Gastrocnemius medialis (tissue), 4 donors: Measurements from ENCODE around the gene SCARB2. TPM values are rescaled to one million over a fixed set of nuclear protein-coding genes. Genes with fewer than 3 reads are reported as not detected.

ENCODE experiments used
- ATAC-seq, 2 donors: fragments of 150-250 bp; one replicate each; pipeline ENCODE4 v1.9.1; 2016
- DNase-seq, 2 donors: peaks; one replicate each; pipeline ENCODE4 v3.0.0-alpha.2; 2019
- H3K27ac ChIP-seq, 4 donors: fragments of 200-600 bp; sonication (generic); 1 replicate in 1 of 4; 2 replicates in 3 of 4; pipeline ENCODE4 v1.5.1; 2016 to 2018; ENCODE audit warnings: mild to moderate bottlenecking in 2 of 4, moderate library complexity in 1 of 4
- H3K27me3 ChIP-seq, 3 donors: fragments of 200-600 bp; sonication (generic) in 2 of 3; 1 replicate in 1 of 3; 2 replicates in 2 of 3; pipeline versions ENCODE4 v1.5.1 to v1.6.0; 2016 to 2019; ENCODE audit warnings: mild to moderate bottlenecking in 1 of 3, moderate library complexity in 1 of 3
- H3K36me3 ChIP-seq, 2 donors: fragments of 200-600 bp; sonication (generic) in 1 of 2; one replicate each; pipeline ENCODE4 v1.5.1; 2017 to 2018
- H3K4me1 ChIP-seq, 2 donors: fragments of 200-600 bp; sonication (generic) in 1 of 2; one replicate each; pipeline ENCODE4 v1.5.1; 2016 to 2017; ENCODE audit warnings: mild to moderate bottlenecking in 2 of 2
- H3K4me3 ChIP-seq, 4 donors: fragments of 200-600 bp; sonication (generic) in 3 of 4; 1 replicate in 1 of 4; 2 replicates in 3 of 4; pipeline ENCODE4 v1.5.1; 2016 to 2019; ENCODE audit warnings: mild to moderate bottlenecking in 2 of 4
- H3K9me3 ChIP-seq, 3 donors: fragments of 200-600 bp; sonication (generic) in 2 of 3; 1 replicate in 1 of 3; 2 replicates in 2 of 3; pipeline ENCODE4 v1.5.1; 2016 to 2019
- CTCF ChIP-seq, 5 experiments: fragments of 450-650 bp in 3 of 5; fragments of 200-600 bp in 2 of 5; sonication (generic) in 2 of 5; IDR thresholded peaks in 4 of 5; conservative IDR thresholded peaks in 1 of 5; 1 replicate in 4 of 5; 2 replicates in 1 of 5; pipeline ENCODE4 v1.5.1; 2016 to 2019; ENCODE audit warnings: antibody characterized with exemption in 5 of 5, mild to moderate bottlenecking in 3 of 5, moderate library complexity in 3 of 5
- POLR2A ChIP-seq, 2 donors: fragments of 450-650 bp; IDR thresholded peaks; one replicate each; pipeline ENCODE4 v1.6.1; 2017; ENCODE audit warnings: antibody characterized with exemption in 2 of 2, mild to moderate bottlenecking in 2 of 2, moderate library complexity in 2 of 2
- in situ Hi-C, 4 donors: fragments of 200-750 bp; cut with MboI; loops; one replicate each; pipeline versions ENCODE4 v1.15.0 to v1.8.0; 2017; ENCODE audit warnings: low sequenced_read_pairs in 4 of 4
- intact Hi-C: fragments of 100-400 bp; cut with DNase I; formaldehyde crosslinking; loops from one replicate; pipeline ENCODE4 v1.15.1; 2023; ENCODE audit warnings: low total_unique reads
- total RNA-seq, 4 donors: library from RNA; depleted of rRNA; stranded (reverse); fragments of >200 nt; gene quantifications; one replicate each; pipeline versions ENCODE4 v1.1.0 to v1.2.3, GENCODE V29; 2016

The SCARB2 gene
- total RNA-seq, 4 donors from 2014 or later, result 91.3 to 292 (median 186) TPM

- H3K36me3 ChIP-seq, result peaks cover 0 to 36% of the 10 kb centered on the region in 2 donors
- H3K4me3 ChIP-seq, result no peak overlapping the region
- TF ChIP-seq CTCF (IDR thresholded peaks at IDR 0.05 in 4 of 5, conservative IDR thresholded peaks at IDR 0.05 in 1 of 5) (no peak), POLR2A (IDR thresholded peaks at IDR 0.05) (no peak)
- peaks cover 72 to 87% of the 10 kb centered on the region in 2 donors for H3K4me1 ChIP-seq
- intact Hi-C loops (loop anchor here (5.0 to 10.0 kb wide), 4 partner anchors 112 to 749 kb away; partner anchors contain the start of genes G3BP2, SEPTIN11 and STBD1), in situ Hi-C loops (loop anchor here (10.0 to 25.0 kb wide), 3 partner anchors 99 to 767 kb away; partner anchors contain the start of gene STBD1 (in 3 of the 4))
- H3K27me3 ChIP-seq, result no peaks in the 10 kb centered on the region
- ATAC-seq (no peak), DNase-seq (no peak)
- peak overlapping the region; percentile 90 to 97 (median 96) for H3K27ac ChIP-seq
- no peaks in the 10 kb centered on the region for H3K9me3 ChIP-seq
Observed at GRCh38 chr4:76195326-76195725, 18.3 kb downstream of the SCARB2 start.

GRCh38 chr4:76194325-76194724 lies 19.3 kb downstream of the SCARB2 start:
- peak; percentile 71 to 74 for ATAC-seq
- intact Hi-C loops, result loop anchor here (10.0 kb wide), 2 partner anchors 520 to 750 kb away; partner anchors contain the start of genes G3BP2 and SEPTIN11
- Histone ChIP-seq H3K27me3 (no peaks in the 10 kb centered on the region), H3K4me3 (peak overlapping the region in 1 of 4 donors; percentile 20), H3K27ac (peak overlapping the region; percentile 90 to 97 (median 96)), H3K36me3 (peaks cover 0 to 36% of the 10 kb centered on the region in 2 donors), H3K9me3 (no peaks in the 10 kb centered on the region), H3K4me1 (peaks cover 62 to 85% of the 10 kb centered on the region in 2 donors)
- peak in 1 of 2 donors; percentile 38 for DNase-seq
- no peak for TF ChIP-seq CTCF (IDR thresholded peaks at IDR 0.05 in 4 of 5, conservative IDR thresholded peaks at IDR 0.05 in 1 of 5)
- no peak for TF ChIP-seq POLR2A (IDR thresholded peaks at IDR 0.05)
- in situ Hi-C loops, result loop anchor here (10.0 to 25.0 kb wide), 3 partner anchors 100 to 768 kb away; partner anchors contain the start of gene STBD1 (in 3 of the 4)

GRCh38 chr4:76192236-76192635 lies 21.4 kb downstream of the SCARB2 start:
- DNase-seq (no peak), ATAC-seq (no peak)
- Histone ChIP-seq H3K27ac (peak overlapping the region; percentile 90 to 97 (median 96)), H3K4me3 (no peak overlapping the region), H3K4me1 (peaks cover 46 to 85% of the 10 kb centered on the region in 2 donors), H3K9me3 (no peaks in the 10 kb centered on the region), H3K36me3 (peaks cover 0 to 46% of the 10 kb centered on the region in 2 donors), H3K27me3 (no peaks in the 10 kb centered on the region)
- in situ Hi-C loops (loop anchor here (10.0 to 25.0 kb wide), 3 partner anchors 103 to 770 kb away; partner anchors contain the start of gene STBD1 (in 3 of the 4)), intact Hi-C loops (loop anchor here (10.0 kb wide), 2 partner anchors 517 to 753 kb away; partner anchors contain the start of genes G3BP2 and SEPTIN11)
- TF ChIP-seq CTCF (IDR thresholded peaks at IDR 0.05 in 4 of 5, conservative IDR thresholded peaks at IDR 0.05 in 1 of 5) (no peak), POLR2A (IDR thresholded peaks at IDR 0.05) (no peak)

GRCh38 chr4:76188557-76188956 lies 25.1 kb downstream of the SCARB2 start:
- in situ Hi-C loops (loop anchor here (10.0 to 25.0 kb wide), 4 partner anchors 56 to 774 kb away; partner anchors contain the start of gene STBD1 (in 3 of the 4)), intact Hi-C loops (no loop called here)
- no peaks in the 10 kb centered on the region for H3K9me3 ChIP-seq
- ATAC-seq, result no peak
- peaks cover 0 to 35% of the 10 kb centered on the region in 2 donors for H3K36me3 ChIP-seq
- no peak for DNase-seq
- H3K4me3 ChIP-seq, result no peak overlapping the region
- H3K27me3 ChIP-seq, result no peaks in the 10 kb centered on the region
- TF ChIP-seq CTCF (IDR thresholded peaks at IDR 0.05 in 4 of 5, conservative IDR thresholded peaks at IDR 0.05 in 1 of 5) (no peak), POLR2A (IDR thresholded peaks at IDR 0.05) (no peak)
- peaks cover 34 to 63% of the 10 kb centered on the region in 2 donors for H3K4me1 ChIP-seq
- peak overlapping the region; percentile 54 to 97 (median 96) for H3K27ac ChIP-seq
